Lung (tissue), 16 donors: ENCODE results near the gene GRID2. TPM values are rescaled to one million over a fixed set of nuclear protein-coding genes. Genes with fewer than 3 reads are reported as not detected.
A peak's percentile ranks its signal among the peaks of the same experiment; 100 is the strongest.

Source experiments
- ATAC-seq: fragments of 200-7000 bp; cut with Tn5 transposase; one replicate; pipeline ENCODE4 v1.9.1; 2020; ENCODE audit warnings: moderate number of reproducible peaks; ENCODE audit not compliant: insufficient read depth, low FRiP score
- DNase-seq, 3 donors: peaks; one replicate each; pipeline ENCODE4 v3.0.0-alpha.2; 2013 to 2017
- H3K27ac ChIP-seq, 2 donors: one replicate each; pipeline ENCODE4 v1.5.1; 2013; ENCODE audit warnings: mild to moderate bottlenecking in 2 of 2, moderate library complexity in 2 of 2, control low read depth in 1 of 2, inconsistent platforms in 1 of 2, low read depth in 1 of 2, low read length in 1 of 2
- H3K27me3 ChIP-seq, 3 donors: one replicate each; pipeline ENCODE4 v1.5.1; 2013; ENCODE audit warnings: low read length in 2 of 3; ENCODE audit not compliant: control insufficient read depth in 3 of 3, insufficient read depth in 3 of 3
- H3K36me3 ChIP-seq, 4 donors: one replicate each; pipeline ENCODE4 v1.5.1; 2013; ENCODE audit warnings: low read length in 4 of 4, mild to moderate bottlenecking in 1 of 4, moderate library complexity in 1 of 4; ENCODE audit not compliant: control insufficient read depth in 4 of 4, insufficient read depth in 4 of 4
- H3K4me1 ChIP-seq, 5 donors: one replicate each; pipeline ENCODE4 v1.5.1; 2013; ENCODE audit warnings: low read length in 5 of 5, mild to moderate bottlenecking in 2 of 5, moderate library complexity in 1 of 5; ENCODE audit not compliant: control insufficient read depth in 5 of 5, insufficient read depth in 5 of 5
- H3K4me3 ChIP-seq: one replicate; pipeline ENCODE4 v1.5.1; 2013; ENCODE audit warnings: mild to moderate bottlenecking, control low read depth, moderate library complexity
- H3K9ac ChIP-seq, 2 donors: one replicate each; pipeline ENCODE4 v1.5.1; 2013; ENCODE audit warnings: low read length in 2 of 2, control low read depth in 1 of 2; ENCODE audit not compliant: insufficient read depth in 1 of 2
- H3K9me3 ChIP-seq, 4 donors: one replicate each; pipeline ENCODE4 v1.5.1; 2013; ENCODE audit warnings: low read length in 3 of 4, mild to moderate bottlenecking in 1 of 4, moderate library complexity in 1 of 4; ENCODE audit not compliant: control insufficient read depth in 4 of 4, insufficient read depth in 3 of 4
- WGBS, 2 donors: extraction: QIAGEN DNeasy Blood & Tissue Kit; methylation state at CpG; one replicate each; pipeline ENCODE4 v1.1.7; 2013; 5-methylcytosine and 5-hydroxymethylcytosine counted together
- long read RNA-seq, 5 donors: transcript quantifications; one replicate each; lab custom pipeline, GENCODE V29; 2026
- polyA plus RNA-seq, 2 donors: library from polyadenylated mRNA; stranded (reverse); fragments of 200-250 nt; gene quantifications; one replicate each; pipeline ENCODE4 v1.2.1, GENCODE V29; 2013
- total RNA-seq, 2 donors: library from RNA; depleted of rRNA in 1 of 2; stranded (reverse); fragments of >200 nt in 1 of 2; gene quantifications; one replicate each; pipeline ENCODE4 v1.2.1, GENCODE V29; 2014 to 2021
- TF ChIP-seq, protein P1 (sequence below): IDR thresholded peaks from 2 replicates; pipeline ENCODE4 v1.5.1; 2012; ENCODE audit warnings: mild to moderate bottlenecking; ENCODE audit errors: control extremely low read depth, extremely low read depth
- donor health status: control.
- donor health status: control.
- donor health status: Bipolar disorder and iron deficiency.
- donor health status: healthy.
- donor health status: DM: yes; HTN: yes; CAD: no.

GRID2 gene
- total RNA-seq (1 to 10 TPM in 1 of 2 donors, under 1 TPM in 1; 0.09 to 1.3 TPM), polyA plus RNA-seq (not detected)
- long read RNA-seq, donor 1 = 0 reads
- long read RNA-seq, donor 2 = 0 reads
- long read RNA-seq, donor 3 = 0 reads
- long read RNA-seq, donor 4 = 0 reads
- long read RNA-seq, donor 5 = 0 reads

DNA sequence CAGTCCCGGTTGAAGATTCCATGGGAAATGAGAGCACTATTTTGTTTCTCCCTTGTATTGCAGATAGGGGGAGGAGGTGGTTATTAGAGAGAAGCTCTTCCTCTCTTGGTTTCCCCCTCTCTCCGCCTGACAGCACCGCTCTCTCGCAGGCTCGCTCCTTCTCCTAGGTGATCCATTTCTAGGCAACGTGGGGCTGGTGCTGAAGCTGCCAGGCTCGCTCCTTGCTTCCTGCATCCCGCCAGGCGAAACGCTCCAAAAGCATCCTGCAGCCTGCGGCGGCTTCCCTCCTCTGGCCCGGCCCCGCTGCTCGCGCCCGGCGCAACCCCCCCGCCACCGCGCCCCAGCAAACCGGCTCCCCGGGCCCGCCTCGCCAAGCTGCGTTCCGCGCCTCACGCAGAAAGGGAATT is at the start of gene GRID2:
GRID2 (plus strand) TSS at position 346 of the 407 bp plus-strand sequence.
- Histone ChIP-seq H3K4me1 (peaks cover 0 to 18% (median 5%) of the 10 kb centered on the region in 5 donors), H3K4me3 (no peak within 1 kb of the TSS), H3K27ac (no peak within 1 kb of the TSS), H3K9me3 (peaks cover 0 to 4% (median 0%) of the 10 kb centered on the region in 4 donors), H3K36me3 (no peaks in the 10 kb centered on the region), H3K27me3 (peaks cover 0 to 48% (median 40%) of the 10 kb centered on the region in 3 donors), H3K9ac (peak within 1 kb of the TSS in 1 of 2 donors; percentile 14)
- WGBS, 2 donors = 1 to 2% methylated on average over 29 of the region's 29 CpGs
- TF ChIP-seq, protein P1, sequence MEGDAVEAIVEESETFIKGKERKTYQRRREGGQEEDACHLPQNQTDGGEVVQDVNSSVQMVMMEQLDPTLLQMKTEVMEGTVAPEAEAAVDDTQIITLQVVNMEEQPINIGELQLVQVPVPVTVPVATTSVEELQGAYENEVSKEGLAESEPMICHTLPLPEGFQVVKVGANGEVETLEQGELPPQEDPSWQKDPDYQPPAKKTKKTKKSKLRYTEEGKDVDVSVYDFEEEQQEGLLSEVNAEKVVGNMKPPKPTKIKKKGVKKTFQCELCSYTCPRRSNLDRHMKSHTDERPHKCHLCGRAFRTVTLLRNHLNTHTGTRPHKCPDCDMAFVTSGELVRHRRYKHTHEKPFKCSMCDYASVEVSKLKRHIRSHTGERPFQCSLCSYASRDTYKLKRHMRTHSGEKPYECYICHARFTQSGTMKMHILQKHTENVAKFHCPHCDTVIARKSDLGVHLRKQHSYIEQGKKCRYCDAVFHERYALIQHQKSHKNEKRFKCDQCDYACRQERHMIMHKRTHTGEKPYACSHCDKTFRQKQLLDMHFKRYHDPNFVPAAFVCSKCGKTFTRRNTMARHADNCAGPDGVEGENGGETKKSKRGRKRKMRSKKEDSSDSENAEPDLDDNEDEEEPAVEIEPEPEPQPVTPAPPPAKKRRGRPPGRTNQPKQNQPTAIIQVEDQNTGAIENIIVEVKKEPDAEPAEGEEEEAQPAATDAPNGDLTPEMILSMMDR = no peak
- DNase-seq (peak; percentile 49 to 60 (median 57)), ATAC-seq (no peak)

DNA sequence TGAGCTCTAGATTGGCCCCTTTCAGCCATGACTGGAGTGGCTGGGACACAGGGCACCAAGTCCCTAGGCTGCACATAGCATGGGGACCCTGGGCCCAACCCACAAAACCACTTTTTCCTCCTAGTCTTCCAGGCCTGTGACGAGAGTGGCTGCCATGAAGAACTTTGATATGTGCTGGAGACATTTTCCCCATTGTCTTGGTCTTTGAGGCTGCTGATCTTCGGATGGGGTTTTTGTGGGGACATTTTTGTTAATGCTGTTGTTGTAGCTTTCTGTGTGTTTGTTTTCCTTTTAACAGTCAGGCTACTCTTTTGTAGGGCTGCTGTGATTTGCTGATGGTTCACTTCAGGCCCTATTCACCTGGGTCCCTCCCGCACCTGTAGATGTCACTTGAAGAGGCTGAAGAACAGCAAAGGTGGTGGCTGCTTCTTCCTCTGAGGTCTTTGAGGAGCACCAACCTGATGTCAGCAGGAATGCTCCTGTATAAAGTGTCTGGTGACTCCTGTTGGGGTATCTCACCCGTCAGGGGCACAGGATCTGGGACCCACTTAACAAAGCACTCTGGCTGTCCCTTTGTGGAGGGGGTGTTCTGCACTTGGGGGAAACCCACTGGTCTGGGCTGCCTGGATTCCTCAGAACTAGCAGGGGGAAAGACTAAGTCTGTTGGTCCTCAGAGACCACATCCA is 49.6 kb upstream of the GRID2 start:
- H3K9ac ChIP-seq = no peak overlapping the region
- peaks cover 0 to 20% (median 2%) of the 10 kb centered on the region in 4 donors for H3K9me3 ChIP-seq
- no peak overlapping the region for H3K27ac ChIP-seq
- H3K27me3 ChIP-seq = no peaks in the 10 kb centered on the region
- H3K4me1 ChIP-seq = no peaks in the 10 kb centered on the region
- ATAC-seq = no peak
- no peak overlapping the region for H3K4me3 ChIP-seq
- TF ChIP-seq, protein P1 = no peak
- WGBS, 2 donors = 83 to 90% methylated on average over 4 of the region's 4 CpGs
- DNase-seq = no peak
- no peaks in the 10 kb centered on the region for H3K36me3 ChIP-seq

DNA sequence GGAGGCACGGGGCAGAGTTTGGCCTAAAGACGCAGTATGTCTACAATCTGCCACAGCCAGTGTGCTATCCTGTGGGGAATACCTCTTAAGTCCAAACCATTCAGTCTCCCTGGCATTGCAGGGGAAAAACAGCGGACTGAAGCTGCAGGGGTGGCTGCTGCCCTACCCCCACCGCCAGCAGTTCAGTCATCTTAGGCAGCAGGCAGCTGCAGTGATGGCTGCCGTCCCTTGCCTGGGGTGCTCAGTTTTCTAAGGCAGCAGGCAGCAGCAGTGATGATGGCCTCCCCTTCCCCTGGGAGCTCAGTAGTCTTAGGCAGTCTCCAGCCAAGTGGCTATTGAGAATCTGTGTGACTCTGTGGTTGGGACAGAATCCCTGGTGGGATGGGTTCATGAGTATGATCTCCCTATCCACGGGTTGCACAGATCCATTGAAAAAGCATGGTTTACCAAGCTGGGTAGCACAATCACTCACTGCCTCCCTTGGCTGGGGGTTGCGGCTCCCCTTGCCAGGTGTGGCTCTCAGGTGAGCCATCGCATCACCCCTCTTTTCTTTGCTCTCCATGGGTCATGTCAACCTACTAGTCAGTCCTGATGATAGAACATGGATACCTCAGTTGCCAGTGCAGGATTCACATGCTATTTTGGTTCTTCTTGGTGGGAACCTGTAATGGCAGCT is 48.9 kb upstream of the GRID2 start:
- peaks cover 0 to 20% (median 2%) of the 10 kb centered on the region in 4 donors for H3K9me3 ChIP-seq
- H3K36me3 ChIP-seq = no peaks in the 10 kb centered on the region
- H3K4me3 ChIP-seq = no peak overlapping the region
- no peak for DNase-seq
- no peak overlapping the region for H3K9ac ChIP-seq
- WGBS, 2 donors = 86 to 91% methylated on average over 8 of the region's 8 CpGs
- TF ChIP-seq, protein P1 = no peak
- H3K27ac ChIP-seq = no peak overlapping the region
- ATAC-seq = no peak
- H3K27me3 ChIP-seq = no peaks in the 10 kb centered on the region
- H3K4me1 ChIP-seq = no peaks in the 10 kb centered on the region
